HEK293 (cell line): ENCODE results near the gene METTL3.

Experiments
- ZFP41 ChIP-seq: fragments of 450-650 bp; formaldehyde crosslinking; IDR thresholded peaks from 2 replicates; pipeline ENCODE4 v1.5.1; 2016; ENCODE audit warnings: missing biosample characterization, missing genetic modification characterization, borderline replicate concordance
- ZNF555 ChIP-seq: fragments of 450-650 bp; formaldehyde crosslinking; conservative IDR thresholded peaks from 2 replicates; pipeline ENCODE4 v1.5.1; 2017; ENCODE audit warnings: missing biosample characterization, mild to moderate bottlenecking, missing genetic modification characterization, inconsistent platforms
- TF ChIP-seq, protein P1 (sequence below): fragments of 450-650 bp; formaldehyde crosslinking; IDR thresholded peaks from 2 replicates; pipeline ENCODE4 v1.5.1; 2016; ENCODE audit warnings: missing biosample characterization, missing genetic modification characterization

DNA sequence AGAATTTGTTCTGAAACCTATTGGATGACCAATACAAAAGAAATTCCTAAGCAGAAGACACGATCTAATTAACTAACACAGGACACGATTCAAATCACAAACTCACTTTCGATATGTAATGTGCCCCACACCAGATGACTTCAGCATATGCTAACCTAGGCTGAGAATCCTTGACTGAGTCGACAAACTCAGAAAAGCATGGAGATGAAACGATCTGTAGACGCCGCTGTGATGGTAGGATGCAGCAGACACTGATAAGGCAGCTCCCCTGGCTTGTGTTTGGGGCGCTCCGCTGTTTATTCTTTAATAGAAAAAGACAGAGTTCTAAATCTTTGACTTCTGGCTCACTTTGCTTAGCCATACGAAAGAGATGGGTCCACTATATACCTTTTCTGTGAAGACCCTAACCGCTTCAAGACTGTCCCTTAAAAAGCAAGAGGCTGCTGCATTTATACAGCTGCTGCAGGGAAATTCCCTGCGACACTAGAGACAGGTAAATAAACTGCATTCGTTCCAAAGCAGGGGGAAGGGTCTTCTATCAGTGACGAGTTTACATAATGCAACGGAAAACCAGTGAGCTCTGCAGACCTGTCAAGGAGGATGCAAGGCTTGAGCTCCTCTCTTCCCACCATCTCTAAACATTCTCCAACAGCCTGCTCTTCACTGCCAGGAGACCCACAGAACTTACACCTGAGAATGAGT, 56.1 kb downstream of the METTL3 start:
- TF ChIP-seq ZNF555 (tag by site-specific recombination) (no peak), ZFP41 (tag by site-specific recombination) (no peak)
- TF ChIP-seq, protein P1, sequence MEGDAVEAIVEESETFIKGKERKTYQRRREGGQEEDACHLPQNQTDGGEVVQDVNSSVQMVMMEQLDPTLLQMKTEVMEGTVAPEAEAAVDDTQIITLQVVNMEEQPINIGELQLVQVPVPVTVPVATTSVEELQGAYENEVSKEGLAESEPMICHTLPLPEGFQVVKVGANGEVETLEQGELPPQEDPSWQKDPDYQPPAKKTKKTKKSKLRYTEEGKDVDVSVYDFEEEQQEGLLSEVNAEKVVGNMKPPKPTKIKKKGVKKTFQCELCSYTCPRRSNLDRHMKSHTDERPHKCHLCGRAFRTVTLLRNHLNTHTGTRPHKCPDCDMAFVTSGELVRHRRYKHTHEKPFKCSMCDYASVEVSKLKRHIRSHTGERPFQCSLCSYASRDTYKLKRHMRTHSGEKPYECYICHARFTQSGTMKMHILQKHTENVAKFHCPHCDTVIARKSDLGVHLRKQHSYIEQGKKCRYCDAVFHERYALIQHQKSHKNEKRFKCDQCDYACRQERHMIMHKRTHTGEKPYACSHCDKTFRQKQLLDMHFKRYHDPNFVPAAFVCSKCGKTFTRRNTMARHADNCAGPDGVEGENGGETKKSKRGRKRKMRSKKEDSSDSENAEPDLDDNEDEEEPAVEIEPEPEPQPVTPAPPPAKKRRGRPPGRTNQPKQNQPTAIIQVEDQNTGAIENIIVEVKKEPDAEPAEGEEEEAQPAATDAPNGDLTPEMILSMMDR (tag by site-specific recombination), result no peak
